ENCODE measurements around the gene MAPK9.

The MAPK9 gene

GRCh38 chr5:180290568-180291233, 1.2 kb downstream of the MAPK9 start:
- TF ChIP-seq CTCF (IDR thresholded peaks at IDR 0.05; ENCODE audit: low read depth, low read length, poor library complexity, severe bottlenecking) (no peak), EZH2phosphoT487 (IDR thresholded peaks at IDR 0.05; ENCODE audit: borderline replicate concordance, low read length) (no peak)
- Histone ChIP-seq H3K4me2 (ENCODE audit: low read length) (peak overlapping the region; percentile 69), H3K27me3 (ENCODE audit: control insufficient read depth, low read length) (no peaks in the 10 kb centered on the region), H3K36me3 (ENCODE audit: control insufficient read depth, low read length) (peaks cover 24% of the 10 kb centered on the region), H3K9me2 (replicated peaks; ENCODE audit: control insufficient read depth, low read length) (no peaks in the 10 kb centered on the region), H3K79me2 (ENCODE audit: control insufficient read depth, low read length) (peaks cover 66% of the 10 kb centered on the region), H3K27ac (ENCODE audit: low read depth, low read length) (no peak overlapping the region), H3F3A (ENCODE audit: control insufficient read depth, insufficient read depth) (peaks cover 5% of the 10 kb centered on the region; the same call in 1 of the 2 replicates), H3K4me3 (ENCODE audit: low read length) (peak overlapping the region; percentile 76), H3K9me3 (ENCODE audit: control insufficient read depth, insufficient read depth, low read length) (no peaks in the 10 kb centered on the region), H3K4me1 (ENCODE audit: control insufficient read depth, low read length) (peaks cover 25% of the 10 kb centered on the region), H4K20me1 (ENCODE audit: control insufficient read depth, insufficient read depth, low read depth, low read length) (peaks cover 10% of the 10 kb centered on the region)

- Histone ChIP-seq H3K9me3 (ENCODE audit: control insufficient read depth, insufficient read depth, low read length) (no peaks in the 10 kb centered on the region), H3K4me2 (ENCODE audit: low read length) (peak overlapping the region; percentile 69), H3K36me3 (ENCODE audit: control insufficient read depth, low read length) (peaks cover 22% of the 10 kb centered on the region), H3K4me1 (ENCODE audit: control insufficient read depth, low read length) (peaks cover 25% of the 10 kb centered on the region), H3K9me2 (replicated peaks; ENCODE audit: control insufficient read depth, low read length) (no peaks in the 10 kb centered on the region), H3K79me2 (ENCODE audit: control insufficient read depth, low read length) (peaks cover 71% of the 10 kb centered on the region), H3F3A (ENCODE audit: control insufficient read depth, insufficient read depth) (peaks cover 5% of the 10 kb centered on the region; the same call in 1 of the 2 replicates), H3K4me3 (ENCODE audit: low read length) (0 out of 2 replicates have a peak overlapping the region, but pooled peaks have one; percentile 76), H4K20me1 (ENCODE audit: control insufficient read depth, insufficient read depth, low read depth, low read length) (peaks cover 10% of the 10 kb centered on the region), H3K27me3 (ENCODE audit: control insufficient read depth, low read length) (no peaks in the 10 kb centered on the region), H3K27ac (ENCODE audit: low read depth, low read length) (no peak overlapping the region)
- TF ChIP-seq EZH2phosphoT487 (IDR thresholded peaks at IDR 0.05; ENCODE audit: borderline replicate concordance, low read length) (no peak), CTCF (IDR thresholded peaks at IDR 0.05; ENCODE audit: low read depth, low read length, poor library complexity, severe bottlenecking) (no peak)
These were observed 1.9 kb downstream of the MAPK9 start for GRCh38 chr5:180289966-180290365.

GRCh38 chr5:180289433-180289832, 2.5 kb downstream of the MAPK9 start:
- Histone ChIP-seq H3F3A (ENCODE audit: control insufficient read depth, insufficient read depth) (peaks cover 5% of the 10 kb centered on the region; the same call in 1 of the 2 replicates), H3K4me2 (ENCODE audit: low read length) (no peak overlapping the region), H3K9me2 (replicated peaks; ENCODE audit: control insufficient read depth, low read length) (no peaks in the 10 kb centered on the region), H3K27ac (ENCODE audit: low read depth, low read length) (no peak overlapping the region), H3K4me3 (ENCODE audit: low read length) (no peak overlapping the region), H4K20me1 (ENCODE audit: control insufficient read depth, insufficient read depth, low read depth, low read length) (peaks cover 10% of the 10 kb centered on the region), H3K36me3 (ENCODE audit: control insufficient read depth, low read length) (peaks cover 21% of the 10 kb centered on the region), H3K9me3 (ENCODE audit: control insufficient read depth, insufficient read depth, low read length) (no peaks in the 10 kb centered on the region), H3K79me2 (ENCODE audit: control insufficient read depth, low read length) (peaks cover 74% of the 10 kb centered on the region), H3K4me1 (ENCODE audit: control insufficient read depth, low read length) (peaks cover 22% of the 10 kb centered on the region), H3K27me3 (ENCODE audit: control insufficient read depth, low read length) (no peaks in the 10 kb centered on the region)
- TF ChIP-seq EZH2phosphoT487 (IDR thresholded peaks at IDR 0.05; ENCODE audit: borderline replicate concordance, low read length) (no peak), CTCF (IDR thresholded peaks at IDR 0.05; ENCODE audit: low read depth, low read length, poor library complexity, severe bottlenecking) (no peak)

All from DOHH2 (cell line).